ENCODE results near the gene GPR18.

GRCh38 chr13:99254830-99255229, 3.3 kb downstream of the GPR18 start:
- TF ChIP-seq EP300 (IDR thresholded peaks at IDR 0.05) = no peak
- no peak for TF ChIP-seq CTCF (IDR thresholded peaks at IDR 0.05)
- TF ChIP-seq POLR2A (IDR thresholded peaks at IDR 0.05) = no peak
